GM19467 (cell line): ENCODE results near the gene GLRX3.

Experiments used
- ATAC-seq: cut with Tn5 transposase; IDR thresholded peaks from one replicate; pipeline ENCODE4 v1.9.1; 2021; ENCODE audit warnings: mild to moderate bottlenecking, moderate library complexity; ENCODE audit not compliant: unreplicated experiment

Gene GLRX3

DNA sequence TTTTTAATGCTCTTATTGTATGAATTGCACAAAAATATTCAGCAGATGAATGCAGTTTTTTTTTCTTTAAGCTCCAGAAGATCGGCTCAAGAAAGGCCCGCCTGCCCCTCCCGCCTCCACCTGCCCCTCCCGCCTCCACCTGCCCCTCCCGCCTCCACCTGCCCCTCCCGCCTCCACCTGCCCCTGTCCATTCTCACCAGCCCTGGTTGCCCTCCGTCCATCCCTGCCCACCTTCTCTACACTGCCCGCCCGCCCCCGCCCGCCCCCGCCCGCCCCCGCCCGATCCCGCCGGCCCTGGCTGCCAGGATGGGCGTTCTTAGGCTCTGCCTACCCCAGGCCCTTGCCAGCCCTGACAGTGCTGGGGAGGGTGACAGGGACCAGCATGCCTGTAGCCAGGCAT, 67.4 kb downstream of the GLRX3 start:
- ATAC-seq = no peak

DNA sequence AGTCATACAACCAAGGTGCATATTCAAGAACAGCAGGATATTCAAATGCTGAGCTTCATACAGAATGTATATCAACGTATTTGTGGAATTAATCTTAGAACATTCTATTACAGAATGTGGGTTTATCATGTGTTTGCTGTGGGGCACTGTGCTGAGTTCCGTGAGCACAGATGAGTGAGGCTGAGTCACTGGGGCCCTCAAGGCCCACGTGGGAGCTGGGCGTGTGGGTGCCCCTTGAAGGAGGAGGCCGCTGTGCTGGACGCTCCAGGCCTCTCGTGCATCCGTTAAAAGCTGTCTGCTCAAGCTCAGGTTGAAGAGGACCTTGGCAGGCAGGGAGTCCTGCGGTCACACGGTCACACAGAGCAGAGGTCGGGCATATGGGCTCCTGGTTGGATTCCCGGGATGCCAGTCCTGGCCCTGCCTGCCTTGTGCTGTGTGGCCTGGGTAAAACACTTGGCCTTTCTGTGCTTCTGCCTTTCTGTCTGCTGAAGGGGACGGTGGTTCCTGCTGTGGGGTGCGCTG, 70.1 kb downstream of the GLRX3 start:
- no peak for ATAC-seq

DNA sequence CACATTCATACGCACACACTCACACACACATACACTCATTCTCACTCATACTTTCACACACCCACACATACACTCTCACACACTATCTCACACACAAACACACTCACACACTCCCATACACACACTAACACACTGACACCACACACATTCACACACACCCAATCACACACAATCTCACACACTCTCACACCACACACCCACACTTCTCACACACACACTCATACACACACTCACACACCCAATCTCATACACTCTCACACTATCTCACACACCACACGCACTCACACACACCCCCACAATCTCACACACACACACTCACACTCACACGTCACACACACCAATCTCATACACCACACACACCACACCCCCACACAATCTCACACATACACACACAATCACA, 71.0 kb downstream of the GLRX3 start:
- no peak for ATAC-seq

DNA sequence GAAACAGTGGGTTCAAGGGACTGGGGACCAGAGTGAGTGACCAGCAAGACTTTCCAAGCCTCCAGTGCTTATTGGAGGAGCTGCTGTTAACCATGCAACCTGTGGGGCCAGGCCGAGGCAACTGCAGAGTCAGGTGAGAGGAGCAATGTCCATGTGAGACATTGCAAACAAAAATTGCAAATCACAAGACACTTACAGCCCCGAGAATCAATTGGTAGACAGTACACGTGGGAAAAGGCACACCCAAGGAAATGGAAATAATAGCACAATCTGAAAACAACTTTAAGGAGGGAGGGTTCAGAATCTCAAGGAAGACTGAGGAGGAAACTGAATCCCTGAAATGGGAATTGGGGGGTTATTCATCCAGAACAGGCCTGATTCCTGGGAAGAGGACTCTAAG, 72.6 kb downstream of the GLRX3 start:
- no peak for ATAC-seq

DNA sequence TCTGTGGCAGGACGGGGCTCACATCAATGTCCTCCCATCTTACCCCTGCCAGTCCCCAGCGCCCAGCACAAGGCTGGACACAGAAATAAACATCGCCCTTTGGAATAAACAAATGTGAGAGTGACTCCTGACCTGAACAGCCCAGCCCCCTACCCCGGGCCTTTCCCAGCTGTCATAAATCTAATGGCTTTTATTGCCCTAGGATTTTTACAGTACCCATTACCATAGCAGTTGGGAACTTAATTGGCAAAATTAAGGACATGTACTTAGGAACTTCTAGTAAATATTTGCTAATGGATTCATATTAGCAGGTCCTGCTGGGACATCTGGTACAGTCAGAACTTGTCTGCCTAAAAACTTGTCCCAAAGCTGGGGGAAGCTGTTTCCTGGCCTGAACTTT, 76.6 kb downstream of the GLRX3 start:
- ATAC-seq = no peak

DNA sequence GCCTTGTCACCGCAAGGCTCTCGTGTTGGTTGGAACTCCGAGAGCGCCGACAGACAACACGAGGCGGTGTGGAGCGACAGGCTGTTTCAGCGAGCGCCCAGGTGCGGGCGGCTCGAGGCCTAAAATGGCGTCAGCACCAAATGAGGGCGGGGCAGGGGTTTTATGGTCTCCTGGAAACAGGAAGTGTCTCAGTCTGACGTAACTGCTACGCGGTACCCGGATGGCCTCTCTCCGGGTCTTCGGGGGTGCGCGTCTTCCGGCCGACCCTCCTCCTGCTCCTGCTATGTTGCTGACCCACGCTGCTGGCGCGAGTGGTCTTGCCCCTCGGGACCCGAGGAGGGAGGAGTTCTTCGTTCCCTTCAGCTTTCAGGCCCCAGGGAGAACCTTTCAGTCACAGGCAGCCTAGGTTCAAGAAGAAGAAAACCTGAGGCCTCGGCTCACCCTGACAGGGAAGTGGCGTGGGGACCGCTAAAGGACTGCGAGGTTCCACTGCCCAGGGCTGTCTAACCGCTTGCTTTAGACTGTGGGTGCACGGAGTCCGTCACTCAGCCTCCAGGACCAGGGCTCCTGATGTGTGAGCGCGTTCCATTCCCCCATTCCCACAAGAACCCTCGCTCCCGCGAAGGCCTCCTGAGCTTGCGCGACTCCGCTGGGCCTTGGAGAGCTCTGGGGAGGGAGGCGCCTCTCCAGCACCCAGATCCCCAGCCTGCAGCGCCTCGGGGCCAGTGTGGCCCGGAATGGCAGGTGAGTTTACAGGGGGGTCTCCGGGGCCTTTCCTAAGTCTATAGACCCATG, 77.3 kb downstream of the GLRX3 start:
- no peak for ATAC-seq

DNA sequence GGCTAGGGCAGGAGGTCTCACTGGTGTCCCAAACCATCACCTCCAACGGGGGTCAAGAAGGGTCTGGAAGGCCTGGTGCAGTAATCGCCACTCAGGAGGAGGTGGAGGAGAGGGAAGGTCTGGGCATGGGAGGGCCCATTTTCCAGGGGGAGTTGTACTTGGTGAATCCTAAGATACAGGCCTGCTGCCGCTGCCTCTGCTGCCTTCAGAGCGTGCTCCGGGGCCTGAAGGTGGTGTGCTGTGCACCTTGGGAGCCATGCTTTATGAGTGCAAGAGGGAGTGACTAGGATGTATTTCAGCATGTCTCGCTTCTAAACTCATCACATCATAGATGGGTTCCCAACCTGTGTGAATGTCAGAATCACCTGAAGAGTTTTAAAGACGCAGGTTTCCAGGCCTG, 78.2 kb downstream of the GLRX3 start:
- ATAC-seq = no peak

DNA sequence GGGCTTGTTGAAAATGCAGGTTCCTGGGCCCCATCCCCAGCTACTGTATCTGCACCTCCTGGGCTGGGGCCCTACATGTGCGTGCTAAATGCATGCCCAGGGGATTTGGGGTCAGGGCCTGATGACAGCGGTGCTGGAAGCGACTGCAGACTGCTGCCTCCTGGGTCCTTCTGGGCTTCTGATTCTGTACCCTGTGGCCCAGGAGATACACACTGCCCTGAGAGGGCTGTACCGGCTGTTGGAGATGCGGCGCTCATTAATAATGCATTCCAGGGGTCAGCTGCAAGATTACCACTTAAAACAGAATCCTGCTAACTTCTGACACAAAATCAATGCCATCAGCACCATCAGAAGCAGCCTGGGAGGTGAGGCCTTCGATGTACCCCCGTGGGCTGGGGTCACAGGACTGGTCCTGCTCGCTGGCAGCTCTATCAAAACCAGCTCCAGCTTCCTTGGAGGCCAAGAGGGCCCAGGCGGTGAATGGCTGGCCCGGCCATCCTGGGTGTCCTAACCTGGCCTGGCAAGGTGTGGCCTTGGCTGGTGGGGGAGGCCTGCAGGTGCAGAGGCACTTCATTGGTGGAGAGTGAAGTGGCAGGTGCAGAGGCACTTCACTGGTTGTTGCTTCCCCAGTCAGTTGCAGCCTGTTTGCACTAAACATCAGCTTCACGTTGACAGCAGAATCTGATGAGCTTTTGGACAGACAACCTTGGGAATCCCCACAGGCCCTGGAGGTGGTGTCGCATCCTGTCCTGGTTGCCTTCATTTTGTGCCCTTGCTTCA, 79.2 kb downstream of the GLRX3 start:
- no peak for ATAC-seq

DNA sequence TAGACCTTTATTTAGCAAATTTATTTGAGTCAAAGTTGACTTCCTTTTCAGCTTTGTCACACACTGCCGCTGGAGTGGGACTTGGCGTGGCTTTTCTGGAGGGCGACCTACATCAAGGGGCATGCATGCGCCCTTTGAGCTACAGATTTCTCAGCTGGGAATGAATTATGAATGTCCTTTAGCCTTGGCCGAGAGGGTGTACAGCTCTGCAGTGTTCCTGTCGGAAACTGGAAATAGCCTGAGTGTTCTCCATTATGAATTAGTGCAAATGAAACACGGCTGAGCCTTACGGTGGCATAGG, 79.7 kb downstream of the GLRX3 start:
- ATAC-seq = no peak

DNA sequence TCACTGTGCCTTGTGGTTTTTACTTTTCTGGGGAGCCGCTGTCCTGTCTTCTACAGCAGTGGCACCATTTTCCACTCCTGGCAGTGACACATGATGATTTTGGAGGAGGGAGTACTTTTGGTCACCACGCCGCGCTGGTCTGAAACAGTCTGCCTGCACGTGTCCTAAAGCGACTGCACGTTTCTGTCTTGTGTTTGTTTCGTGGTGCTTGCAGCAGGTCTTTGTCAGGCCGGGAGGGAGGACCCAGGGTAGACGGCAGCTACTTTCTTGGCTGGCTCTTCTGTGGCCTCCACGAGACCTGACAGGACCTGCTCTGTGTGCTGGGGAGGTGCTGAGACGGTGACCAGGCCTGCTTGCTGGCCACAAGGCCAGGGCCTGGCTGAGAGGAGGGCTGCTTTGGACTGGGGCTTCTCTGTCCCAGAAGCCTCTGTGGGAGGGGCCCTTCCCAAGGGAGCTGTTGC, 82.0 kb downstream of the GLRX3 start:
- no peak for ATAC-seq

DNA sequence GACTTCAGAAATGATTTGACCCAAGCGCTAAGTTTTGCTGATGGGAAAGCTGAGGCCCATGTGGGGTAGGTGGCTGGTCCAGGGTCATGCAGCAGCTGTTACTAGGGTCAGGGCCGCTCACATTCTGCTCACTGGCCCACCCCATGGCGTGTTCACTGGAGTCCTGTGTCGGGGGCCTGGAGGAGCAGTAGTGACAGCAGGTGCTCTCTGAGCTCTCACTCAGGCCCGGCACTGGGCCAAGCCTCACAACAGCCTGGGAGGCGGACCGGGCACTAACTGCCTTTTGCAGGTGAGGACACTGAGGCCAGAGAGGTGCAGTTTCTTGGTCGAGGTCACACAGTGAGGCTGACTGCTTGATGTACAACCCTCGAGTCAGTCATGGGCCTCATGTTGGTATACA, 82.7 kb downstream of the GLRX3 start:
- no peak for ATAC-seq

DNA sequence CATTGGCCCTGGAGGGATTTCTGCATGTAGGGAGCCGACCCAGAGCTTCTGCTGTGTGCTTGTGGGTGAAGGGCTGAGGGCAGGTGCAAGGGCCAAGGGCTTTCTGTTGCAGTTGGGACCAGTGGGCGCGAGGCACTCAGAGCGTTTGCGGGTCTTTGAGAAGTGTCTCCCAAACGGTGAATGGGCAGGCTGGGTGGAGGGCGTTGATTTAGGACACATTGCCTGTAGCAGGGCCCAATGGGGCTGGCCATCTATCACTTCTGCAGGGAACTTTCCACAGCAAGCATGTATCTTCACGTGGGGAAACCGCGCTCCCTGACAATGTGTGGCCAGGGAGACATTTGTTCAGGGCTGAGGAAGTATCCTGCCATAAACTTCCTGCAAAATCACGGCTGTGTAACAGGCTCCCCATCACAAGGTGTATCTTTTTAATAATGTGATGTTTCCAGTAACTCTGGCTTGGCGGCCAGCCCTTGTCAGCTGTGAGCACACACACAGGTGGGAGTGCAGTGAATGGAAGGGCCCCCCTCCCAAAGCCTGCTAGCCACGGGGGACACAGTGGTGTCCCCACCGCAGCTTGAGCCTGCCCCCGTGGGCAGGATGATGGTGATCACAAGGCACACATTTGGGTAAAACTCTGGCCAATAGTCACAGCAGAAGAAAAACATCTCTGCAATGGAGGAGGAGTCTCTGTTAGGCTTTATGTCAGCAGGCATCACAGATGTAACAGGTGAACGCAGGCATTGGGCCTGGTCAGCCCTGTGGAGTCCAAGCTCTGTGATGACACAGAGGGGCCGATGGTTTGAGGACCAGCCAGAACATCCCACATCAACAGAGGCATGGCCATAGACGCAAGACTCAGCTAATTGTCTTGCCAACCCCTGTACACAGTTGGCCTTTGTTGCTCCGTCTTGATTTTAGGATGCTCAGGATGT, 84.3 kb downstream of the GLRX3 start:
- ATAC-seq = no peak

DNA sequence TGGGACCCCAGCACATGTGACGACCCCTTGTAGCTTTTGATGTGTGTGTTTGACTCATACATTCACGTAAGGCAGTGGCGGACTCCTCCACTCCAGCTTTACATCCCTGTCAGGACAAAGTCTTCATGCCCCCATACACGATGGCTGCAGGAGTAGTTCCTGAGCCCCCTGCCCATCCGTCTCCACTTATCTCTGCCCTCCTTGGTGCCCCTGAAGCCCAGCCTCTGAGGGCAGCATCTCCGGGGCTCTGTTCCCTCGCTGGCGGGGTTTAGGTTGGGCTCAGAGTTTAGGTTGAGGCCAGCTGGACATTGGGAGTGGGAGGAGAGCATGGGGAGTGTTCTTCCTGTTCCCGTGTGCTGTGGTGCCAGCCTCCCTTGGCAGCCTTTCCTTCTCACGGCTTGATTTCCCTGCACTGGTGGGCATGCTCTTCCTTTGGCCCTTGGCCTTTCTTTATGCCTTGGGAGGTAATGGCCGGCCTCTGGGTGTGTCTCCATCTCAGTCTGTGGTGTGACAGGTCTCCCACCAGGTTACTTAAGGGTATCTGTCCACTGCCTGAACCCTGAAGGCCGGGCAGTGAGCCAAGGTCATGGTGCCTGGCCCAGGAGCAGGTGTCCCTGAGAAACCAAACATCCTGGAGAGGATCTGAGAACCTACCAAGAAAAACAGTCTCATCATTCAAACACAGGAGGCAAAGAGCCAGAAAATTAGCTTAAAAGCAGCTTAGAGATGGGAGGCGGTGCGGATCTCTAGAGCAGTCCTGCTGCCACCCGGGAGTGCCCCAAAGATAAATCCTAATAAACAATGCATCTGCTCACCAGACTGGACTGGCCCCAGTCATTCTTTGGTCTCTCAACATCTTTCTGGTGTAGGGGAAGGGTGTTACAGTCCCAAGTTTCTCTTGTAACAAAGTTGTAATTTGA, 85.5 kb downstream of the GLRX3 start:
- no peak for ATAC-seq

DNA sequence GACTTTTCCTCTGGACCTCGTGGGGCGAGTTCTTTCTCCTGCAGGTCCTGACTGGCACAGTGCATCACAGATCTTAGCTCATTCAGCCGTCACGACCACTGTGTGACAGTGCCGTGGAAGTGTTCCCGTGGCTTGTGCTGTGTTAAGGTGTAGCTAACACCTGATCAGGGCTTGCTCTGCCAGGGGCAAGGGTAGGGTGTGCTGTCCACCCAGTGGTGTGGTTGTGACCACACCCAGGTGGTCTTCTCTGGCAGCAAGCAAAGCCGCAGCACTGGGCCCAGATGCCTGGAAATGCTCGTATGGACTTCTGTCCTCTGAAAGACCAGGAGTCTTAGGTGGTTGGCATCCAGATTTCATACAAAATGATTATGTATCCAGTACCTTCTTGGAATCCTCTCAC, 86.2 kb downstream of the GLRX3 start:
- no peak for ATAC-seq

DNA sequence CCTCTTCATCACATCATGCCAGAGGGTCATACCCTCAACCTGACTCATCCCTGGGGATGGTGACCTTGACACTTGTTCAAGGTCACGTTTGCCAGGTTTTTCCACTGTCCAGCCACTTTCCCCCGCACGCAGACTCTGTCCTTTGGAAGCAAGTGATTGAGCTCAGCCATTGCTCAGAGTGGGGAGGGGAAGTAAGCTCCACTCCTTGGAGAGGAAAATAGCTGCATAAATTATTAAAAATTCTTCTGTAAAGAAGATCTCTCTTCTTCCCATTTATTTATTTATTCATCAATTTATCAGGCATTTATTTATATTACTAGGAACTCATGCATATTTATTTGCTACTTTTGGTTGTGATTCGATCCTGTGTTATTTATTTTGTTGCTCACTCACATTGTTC, 88.0 kb downstream of the GLRX3 start:
- ATAC-seq = no peak

DNA sequence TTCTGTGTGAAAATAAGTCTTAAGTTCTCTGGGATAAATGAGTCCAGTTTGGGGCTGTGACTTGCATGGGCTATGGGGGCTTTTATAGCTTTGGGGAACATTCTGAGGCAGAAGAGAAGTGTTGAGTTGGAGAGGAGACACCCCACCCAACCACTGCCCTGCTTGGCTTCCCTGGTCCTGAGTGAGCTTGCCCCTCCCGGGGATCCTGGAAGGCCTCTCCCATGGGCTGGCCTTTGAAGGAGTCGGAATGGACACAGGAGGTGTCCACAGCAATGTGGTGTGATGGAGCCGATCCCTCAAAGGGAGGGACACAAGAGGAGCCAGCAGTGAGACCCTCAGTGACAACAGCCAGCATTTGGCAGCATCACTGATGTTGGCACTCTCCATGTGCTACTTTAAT, 89.8 kb downstream of the GLRX3 start:
- no peak for ATAC-seq

DNA sequence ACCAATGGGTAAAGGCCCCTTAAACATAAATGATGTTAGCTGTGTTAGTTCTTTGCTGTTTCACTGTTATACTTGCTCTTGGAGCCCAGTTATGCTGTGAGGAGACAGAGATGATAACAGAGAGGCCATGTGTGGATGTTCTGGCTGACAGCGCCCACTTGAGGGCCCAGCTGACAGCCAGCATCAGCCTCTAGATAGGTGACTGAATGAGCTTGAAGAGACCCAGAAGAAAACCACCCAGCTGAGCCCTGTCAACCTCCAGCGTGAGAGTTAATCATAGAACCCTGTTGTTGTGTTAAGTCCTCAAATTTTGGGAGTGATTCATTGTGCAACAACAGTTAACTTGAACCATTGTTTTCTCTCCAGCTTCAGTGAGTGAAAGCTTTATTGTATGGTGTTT, 91.7 kb downstream of the GLRX3 start:
- no peak for ATAC-seq
